ENCODE measurements around the gene C21orf58. TPM values are rescaled to one million over a fixed set of nuclear protein-coding genes. Genes with fewer than 3 reads are reported as not detected.

The C21orf58 gene
- polyA plus RNA-seq, 3 donors from 2014 or later: 0.53 to 1.2 (median 0.91) TPM

- no peaks in the 10 kb centered on the region for H3K9me3 Mint-ChIP-seq
- peaks cover 23 to 25% of the 10 kb centered on the region in 2 donors for H3K4me1 Mint-ChIP-seq
- H3K27me3 Mint-ChIP-seq (ENCODE audit: low read depth in 3 of 3): peaks cover 2 to 7% (median 6%) of the 10 kb centered on the region in 3 donors
- H3K27ac Mint-ChIP-seq: no peak overlapping the region
- H3K4me3 Mint-ChIP-seq: no peak overlapping the region
- H3K36me3 Mint-ChIP-seq: peaks cover 6 to 19% (median 17%) of the 10 kb centered on the region in 3 donors
- DNase-seq: no peak
Measured at GRCh38 chr21:46291561-46291960, 32.1 kb downstream of the C21orf58 start.

- no peak overlapping the region for H3K4me3 Mint-ChIP-seq
- H3K4me1 Mint-ChIP-seq: peaks cover 29 to 34% of the 10 kb centered on the region in 2 donors
- H3K27me3 Mint-ChIP-seq (ENCODE audit: low read depth in 3 of 3): peaks cover 3 to 14% (median 4%) of the 10 kb centered on the region in 3 donors
- no peak for DNase-seq
- peaks cover 7 to 19% (median 17%) of the 10 kb centered on the region in 3 donors for H3K36me3 Mint-ChIP-seq
- H3K9me3 Mint-ChIP-seq: no peaks in the 10 kb centered on the region
- H3K27ac Mint-ChIP-seq: no peak overlapping the region
Measured at GRCh38 chr21:46289655-46290179, 34.0 kb downstream of the C21orf58 start.

- no peak for DNase-seq
- Mint-ChIP-seq H3K4me3 (peak overlapping the region in 4 of 5 donors; percentile 12 to 100 (median 56)), H3K27ac (peak overlapping the region in 1 of 6 donors; percentile 99), H3K9me3 (no peaks in the 10 kb centered on the region), H3K36me3 (peaks cover 7 to 28% (median 25%) of the 10 kb centered on the region in 3 donors), H3K27me3 (ENCODE audit: low read depth in 3 of 3) (peaks cover 3 to 16% (median 4%) of the 10 kb centered on the region in 3 donors), H3K4me1 (peaks cover 46 to 53% of the 10 kb centered on the region in 2 donors)
Measured at GRCh38 chr21:46287541-46287940, 36.1 kb downstream of the C21orf58 start.

- Mint-ChIP-seq H3K9me3 (no peaks in the 10 kb centered on the region), H3K4me1 (peaks cover 47 to 61% of the 10 kb centered on the region in 2 donors), H3K36me3 (peaks cover 7 to 22% (median 19%) of the 10 kb centered on the region in 3 donors), H3K27ac (peak overlapping the region; percentile 86 to 99 (median 98)), H3K27me3 (ENCODE audit: low read depth in 3 of 3) (peaks cover 3 to 17% (median 4%) of the 10 kb centered on the region in 3 donors), H3K4me3 (peak overlapping the region; percentile 93 to 100 (median 98))
- no peak for DNase-seq
Measured at GRCh38 chr21:46286648-46287002, 37.0 kb downstream of the C21orf58 start.

GRCh38 chr21:46285761-46286647 lies 37.7 kb downstream of the C21orf58 start, which contains the start of gene YBEY:
TSS of gene YBEY (plus strand) at chr21:46286342. CDS start at chr21:46286914, 572 bp downstream.
- H3K4me3 Mint-ChIP-seq: peak within 1 kb of the TSS; percentile 95 to 100 (median 98)
- H3K36me3 Mint-ChIP-seq: peaks cover 7 to 22% (median 18%) of the 10 kb centered on the region in 3 donors
- DNase-seq: peak; percentile 84 to 87 (median 87)
- H3K27me3 Mint-ChIP-seq (ENCODE audit: low read depth in 3 of 3): peaks cover 3 to 17% (median 4%) of the 10 kb centered on the region in 3 donors
- H3K4me1 Mint-ChIP-seq: peaks cover 52 to 68% of the 10 kb centered on the region in 2 donors
- no peaks in the 10 kb centered on the region for H3K9me3 Mint-ChIP-seq
- H3K27ac Mint-ChIP-seq: peak within 1 kb of the TSS; percentile 86 to 99 (median 98)

- H3K4me3 Mint-ChIP-seq: peak within 1 kb of the TSS; percentile 95 to 100 (median 98)
- H3K36me3 Mint-ChIP-seq: peaks cover 7 to 22% (median 19%) of the 10 kb centered on the region in 3 donors
- peaks cover 3 to 17% (median 4%) of the 10 kb centered on the region in 3 donors for H3K27me3 Mint-ChIP-seq (ENCODE audit: low read depth in 3 of 3)
- peaks cover 54 to 72% of the 10 kb centered on the region in 2 donors for H3K4me1 Mint-ChIP-seq
- H3K27ac Mint-ChIP-seq: peak within 1 kb of the TSS; percentile 86 to 99 (median 98)
- no peak for DNase-seq
- no peaks in the 10 kb centered on the region for H3K9me3 Mint-ChIP-seq
Measured at GRCh38 chr21:46285206-46285661, 38.4 kb downstream of the C21orf58 start, which contains the start of gene MCM3AP. TSS of gene MCM3AP (minus strand) at chr21:46285611. CDS start at chr21:46285286, 325 bp downstream.

DNA sequence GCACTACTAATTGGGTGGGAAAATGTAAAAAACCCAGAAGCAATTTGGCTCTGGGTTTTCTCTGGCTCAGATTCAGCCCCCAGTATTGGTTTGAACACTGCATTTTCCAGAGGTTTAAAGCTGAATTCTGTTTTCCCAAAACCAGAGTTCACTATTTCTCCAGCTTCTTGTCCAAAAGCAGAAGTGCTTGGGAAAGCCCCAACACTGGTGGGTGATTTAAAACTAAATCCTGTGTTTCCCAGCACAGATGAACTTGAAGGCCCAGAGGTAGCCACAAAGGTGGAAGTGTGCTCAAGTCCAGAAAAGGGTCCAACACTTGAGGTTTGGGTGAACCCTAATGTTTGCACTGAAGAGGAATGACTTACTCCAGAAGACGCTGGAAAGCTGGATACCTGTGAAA lies 38.9 kb downstream of the C21orf58 start:
- Mint-ChIP-seq H3K27ac (peak overlapping the region in 5 of 6 donors; percentile 84 to 94 (median 91)), H3K27me3 (ENCODE audit: low read depth in 3 of 3) (peaks cover 3 to 17% (median 4%) of the 10 kb centered on the region in 3 donors), H3K4me1 (peaks cover 52 to 72% of the 10 kb centered on the region in 2 donors), H3K36me3 (peaks cover 10 to 24% (median 16%) of the 10 kb centered on the region in 3 donors), H3K9me3 (no peaks in the 10 kb centered on the region), H3K4me3 (peak overlapping the region; percentile 89 to 99 (median 95))
- no peak for DNase-seq

DNA sequence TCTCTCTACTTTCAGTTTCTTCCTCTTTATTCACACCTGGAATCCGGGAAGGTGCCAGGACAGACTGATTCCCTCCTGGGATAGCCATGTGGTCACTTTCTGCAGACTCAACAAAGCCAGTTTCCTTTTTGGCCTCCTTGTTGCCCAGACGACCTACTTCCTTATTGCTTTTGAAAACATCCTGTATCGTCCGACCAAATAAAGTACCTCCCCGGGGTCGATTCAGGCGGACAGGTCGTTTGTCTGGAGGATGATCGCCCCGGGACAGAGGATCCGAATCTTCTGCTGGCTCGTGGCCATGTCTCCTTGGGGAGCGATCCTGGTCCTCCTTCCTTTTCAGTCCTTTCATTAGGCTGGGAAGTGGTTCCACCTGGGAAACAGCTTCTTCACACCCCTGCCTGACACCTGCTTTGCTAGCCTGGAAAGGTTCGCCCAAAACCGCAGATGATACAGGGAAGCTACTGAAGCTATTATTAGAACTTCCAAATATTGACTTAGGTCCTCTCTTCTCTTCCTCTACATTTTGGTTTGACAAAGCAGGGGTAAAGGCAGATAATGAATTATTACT lies 39.5 kb downstream of the C21orf58 start:
- DNase-seq: no peak
- H3K9me3 Mint-ChIP-seq: no peaks in the 10 kb centered on the region
- H3K4me1 Mint-ChIP-seq: peaks cover 50 to 68% of the 10 kb centered on the region in 2 donors
- peak overlapping the region; percentile 5 to 80 (median 68) for H3K27ac Mint-ChIP-seq
- peaks cover 12 to 27% (median 14%) of the 10 kb centered on the region in 3 donors for H3K36me3 Mint-ChIP-seq
- H3K27me3 Mint-ChIP-seq (ENCODE audit: low read depth in 3 of 3): peaks cover 3 to 17% (median 4%) of the 10 kb centered on the region in 3 donors
- peak overlapping the region; percentile 40 to 89 (median 69) for H3K4me3 Mint-ChIP-seq

DNA sequence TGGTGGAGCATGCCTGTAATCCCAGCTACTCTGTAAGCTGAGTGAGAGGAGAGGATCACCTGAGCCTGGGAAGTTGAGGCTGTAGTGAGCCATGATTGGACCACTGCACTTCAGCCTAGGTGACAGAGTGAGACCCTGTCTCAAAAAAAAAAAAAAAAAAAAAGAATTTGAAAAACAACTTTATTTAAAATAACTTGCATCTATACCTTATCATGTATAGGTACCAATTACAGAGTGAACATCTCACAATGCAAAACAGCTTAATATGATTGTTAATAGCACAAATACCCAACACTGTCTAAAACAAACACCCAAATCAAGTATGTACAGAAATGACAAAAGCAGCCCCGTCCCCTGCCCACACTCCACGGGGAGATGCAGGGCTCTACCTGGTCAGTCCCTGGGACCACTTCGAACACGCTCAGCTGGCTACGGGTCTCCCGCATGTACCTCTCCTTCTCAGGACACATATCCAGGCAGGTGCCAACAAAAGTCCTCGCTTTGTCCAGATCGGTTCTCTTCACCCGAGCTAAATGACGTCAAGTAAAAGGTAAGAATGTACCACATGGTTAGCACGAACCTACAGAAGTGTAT lies 48.8 kb downstream of the C21orf58 start:
- H3K4me3 Mint-ChIP-seq: no peak overlapping the region
- peaks cover 0 to 4% (median 0%) of the 10 kb centered on the region in 3 donors for H3K27me3 Mint-ChIP-seq (ENCODE audit: low read depth in 3 of 3)
- peak overlapping the region in 3 of 6 donors; percentile 18 to 49 (median 34) for H3K27ac Mint-ChIP-seq
- peaks cover 28 to 62% (median 43%) of the 10 kb centered on the region in 3 donors for H3K36me3 Mint-ChIP-seq
- DNase-seq: no peak
- H3K4me1 Mint-ChIP-seq: peaks cover 2 to 11% of the 10 kb centered on the region in 2 donors
- no peaks in the 10 kb centered on the region for H3K9me3 Mint-ChIP-seq

DNA sequence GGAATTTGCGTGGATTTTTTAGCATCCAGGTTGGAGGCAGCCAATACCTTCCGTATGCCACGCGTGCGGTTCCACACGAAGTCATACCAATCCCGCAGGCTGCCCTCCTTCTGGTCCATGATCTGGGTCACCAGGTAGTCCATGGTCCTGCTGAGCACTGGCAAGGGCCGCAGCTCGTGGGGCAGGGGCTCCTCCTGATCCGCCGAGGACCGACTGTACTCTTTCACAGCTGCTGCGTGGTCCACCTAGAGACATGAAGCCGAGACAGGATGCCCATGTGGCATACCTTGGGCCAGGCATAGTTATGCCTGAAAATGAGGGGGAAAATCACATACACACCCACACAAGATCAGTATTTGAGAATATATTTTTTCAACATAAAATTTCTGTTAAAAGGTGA lies 50.3 kb downstream of the C21orf58 start:
- Mint-ChIP-seq H3K4me1 (peaks cover 2 to 11% of the 10 kb centered on the region in 2 donors), H3K9me3 (no peaks in the 10 kb centered on the region), H3K27ac (peak overlapping the region in 2 of 6 donors; percentile 29 to 41), H3K36me3 (peaks cover 31 to 54% (median 39%) of the 10 kb centered on the region in 3 donors), H3K27me3 (ENCODE audit: low read depth in 3 of 3) (peaks cover 0 to 4% (median 0%) of the 10 kb centered on the region in 3 donors), H3K4me3 (no peak overlapping the region)
- DNase-seq: no peak

- Mint-ChIP-seq H3K27ac (peak overlapping the region in 1 of 6 donors; percentile 0), H3K36me3 (peaks cover 28 to 48% (median 31%) of the 10 kb centered on the region in 3 donors), H3K9me3 (no peaks in the 10 kb centered on the region), H3K27me3 (ENCODE audit: low read depth in 3 of 3) (peaks cover 0 to 2% (median 2%) of the 10 kb centered on the region in 3 donors), H3K4me3 (no peak overlapping the region), H3K4me1 (peaks cover 0 to 5% of the 10 kb centered on the region in 2 donors)
- no peak for DNase-seq
Measured at GRCh38 chr21:46269466-46269865, 54.2 kb downstream of the C21orf58 start.

DNA sequence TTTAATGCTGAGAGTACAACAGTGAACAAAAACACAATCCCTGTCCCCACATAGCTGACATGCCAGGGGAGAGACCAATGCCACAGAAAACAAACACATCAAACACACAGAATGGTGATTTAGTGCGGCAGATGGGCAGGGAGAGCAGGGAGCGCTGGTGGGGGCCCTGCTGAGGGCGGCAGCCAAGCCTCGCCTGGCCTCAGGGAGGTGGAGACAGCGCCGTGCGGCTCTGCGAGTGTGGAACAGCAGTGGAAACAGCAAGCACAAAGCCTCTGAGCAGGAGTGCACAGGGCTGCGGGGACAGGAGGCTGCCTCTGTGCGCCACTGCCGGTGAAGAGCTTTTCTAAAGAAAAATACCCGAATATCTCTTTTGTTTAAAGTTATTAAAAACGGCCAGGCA lies 55.3 kb downstream of the C21orf58 start:
- DNase-seq: no peak
- Mint-ChIP-seq H3K27me3 (ENCODE audit: low read depth in 3 of 3) (peaks cover 0 to 2% (median 0%) of the 10 kb centered on the region in 3 donors), H3K4me1 (peaks cover 0 to under 1% of the 10 kb centered on the region in 2 donors), H3K27ac (peak overlapping the region in 1 of 6 donors; percentile 76), H3K9me3 (no peaks in the 10 kb centered on the region), H3K4me3 (no peak overlapping the region), H3K36me3 (peaks cover 20 to 37% (median 23%) of the 10 kb centered on the region in 3 donors)

DNA sequence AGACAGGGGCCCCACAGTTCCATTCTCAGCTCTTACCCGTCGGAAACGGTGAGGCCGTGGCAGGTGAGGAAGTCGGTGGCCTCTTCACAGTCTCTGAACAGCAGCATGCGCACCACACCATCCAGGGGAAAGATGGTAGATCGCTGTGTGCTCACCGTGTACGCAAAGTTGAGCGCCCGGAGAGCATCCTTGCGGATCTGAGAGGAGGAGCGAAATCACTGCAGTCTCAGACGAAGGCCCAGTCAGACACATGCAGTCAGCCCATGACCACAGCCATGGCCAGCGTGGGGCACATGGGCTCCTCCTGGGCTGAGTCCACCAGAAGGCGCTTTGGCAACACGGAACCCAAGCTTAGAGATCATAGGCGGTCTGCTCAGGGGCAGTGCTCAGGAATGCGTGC lies 56.7 kb downstream of the C21orf58 start:
- H3K4me1 Mint-ChIP-seq: no peaks in the 10 kb centered on the region
- peaks cover 0 to 2% (median 0%) of the 10 kb centered on the region in 3 donors for H3K27me3 Mint-ChIP-seq (ENCODE audit: low read depth in 3 of 3)
- H3K9me3 Mint-ChIP-seq: no peaks in the 10 kb centered on the region
- peaks cover 11 to 32% (median 15%) of the 10 kb centered on the region in 3 donors for H3K36me3 Mint-ChIP-seq
- no peak overlapping the region for H3K4me3 Mint-ChIP-seq
- no peak for DNase-seq
- H3K27ac Mint-ChIP-seq: peak overlapping the region in 1 of 6 donors; percentile 30
